D341Med (cell line): ENCODE results near the gene HOXD10.

Source experiments
- DNase-seq: peaks from one replicate; pipeline ENCODE4 v3.0.0; 2012; ENCODE audit warnings: low spot score

HOXD10 gene

GRCh38 chr2:176165370-176166050 lies 48.9 kb downstream of the HOXD10 start:
- no peak for DNase-seq

GRCh38 chr2:176166272-176166671 lies 49.7 kb downstream of the HOXD10 start:
- DNase-seq: no peak

- DNase-seq: no peak
Measured at GRCh38 chr2:176167398-176167797, 50.8 kb downstream of the HOXD10 start.

GRCh38 chr2:176169181-176169580 lies 52.6 kb downstream of the HOXD10 start:
- DNase-seq: no peak
